Measurements from ENCODE around the gene PSG11. TPM values are rescaled to one million over a fixed set of nuclear protein-coding genes. Genes with fewer than 3 reads are reported as not detected.
"Not testable (repeated sequence)": the region's sequence is repeated elsewhere in the genome, so short reads cannot be mapped to it uniquely, and the experiment has no call there.

Gene PSG11
- polyA plus RNA-seq, 3 donors: not detected

DNA sequence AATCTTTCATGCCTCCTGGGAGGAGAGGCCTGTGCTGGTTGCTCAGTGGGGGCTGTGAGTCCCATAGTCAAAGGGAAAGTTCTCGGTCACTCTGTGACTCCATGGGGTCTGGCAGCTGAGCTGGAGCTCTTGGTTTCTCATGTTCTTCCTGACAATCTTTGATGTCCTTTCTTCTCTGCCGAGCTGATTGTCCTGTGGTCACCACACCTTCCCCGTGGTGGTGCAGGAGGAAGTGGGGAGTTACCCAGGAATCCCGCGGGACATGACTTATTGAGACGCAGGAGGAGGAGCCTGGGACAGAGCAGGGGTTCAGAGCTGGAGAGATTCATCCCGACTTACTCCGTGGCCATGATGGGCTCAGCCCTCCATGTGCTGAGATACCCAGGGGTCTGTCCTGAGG is 792 bp upstream of the PSG11 start:
- H3K79me2 ChIP-seq (ENCODE audit: insufficient read depth, low read length); H3K27me3 ChIP-seq (ENCODE audit: control insufficient read depth in 2 of 2, insufficient read depth in 2 of 2, low read length in 2 of 2); DNase-seq; H3K36me3 Mint-ChIP-seq; H3K4me3 Mint-ChIP-seq; intact Hi-C loops (cut with micrococcal nuclease); H3K9me3 ChIP-seq (replicated peaks in 1 of 2; ENCODE audit: control insufficient read depth in 1 of 2, insufficient read depth in 1 of 2, low read length in 2 of 2); H4K20me1 ChIP-seq (ENCODE audit: insufficient read depth, low read length); H3K27ac ChIP-seq (ENCODE audit: low read depth in 1 of 2, low read length in 2 of 2); H3K36me3 ChIP-seq (replicated peaks in 1 of 2; ENCODE audit: control insufficient read depth in 1 of 2, insufficient read depth in 2 of 2, low read length in 2 of 2); H3K9me3 Mint-ChIP-seq; H3K9ac ChIP-seq (ENCODE audit: insufficient read depth, low read length, poor library complexity, severe bottlenecking); H3K4me1 ChIP-seq (ENCODE audit: control insufficient read depth in 1 of 2, insufficient read depth in 2 of 2, low read length in 2 of 2); H3K27ac Mint-ChIP-seq; H3K27me3 Mint-ChIP-seq (ENCODE audit: low read depth in 3 of 3); H3K4me3 ChIP-seq (replicated peaks in 1 of 3; ENCODE audit: low read depth in 2 of 3, low read length in 3 of 3); H2AFZ ChIP-seq (ENCODE audit: insufficient read depth, low read depth, low read length, poor library complexity, severe bottlenecking); H3K4me1 Mint-ChIP-seq; H3K4me2 ChIP-seq (replicated peaks; ENCODE audit: extremely low read depth, low read length, poor library complexity, severe bottlenecking): not testable (repeated sequence)
- 88% methylated on average over 6 of the region's 8 CpGs for WGBS (ENCODE audit: insufficient coverage)

GRCh38 chr19:43022098-43022497 is 4.2 kb downstream of the PSG11 start:
- H3K36me3 ChIP-seq (replicated peaks in 1 of 2; ENCODE audit: control insufficient read depth in 1 of 2, insufficient read depth in 2 of 2, low read length in 2 of 2); H3K4me2 ChIP-seq (replicated peaks; ENCODE audit: extremely low read depth, low read length, poor library complexity, severe bottlenecking); H3K9me3 ChIP-seq (replicated peaks in 1 of 2; ENCODE audit: control insufficient read depth in 1 of 2, insufficient read depth in 1 of 2, low read length in 2 of 2); H4K20me1 ChIP-seq (ENCODE audit: insufficient read depth, low read length); H3K4me3 ChIP-seq (replicated peaks in 1 of 3; ENCODE audit: low read depth in 2 of 3, low read length in 3 of 3); H3K4me1 Mint-ChIP-seq; H3K9me3 Mint-ChIP-seq; H3K27me3 ChIP-seq (ENCODE audit: control insufficient read depth in 2 of 2, insufficient read depth in 2 of 2, low read length in 2 of 2); H3K27ac ChIP-seq (ENCODE audit: low read depth in 1 of 2, low read length in 2 of 2); H3K27ac Mint-ChIP-seq; intact Hi-C loops (cut with micrococcal nuclease); DNase-seq; H3K4me1 ChIP-seq (ENCODE audit: control insufficient read depth in 1 of 2, insufficient read depth in 2 of 2, low read length in 2 of 2); H3K4me3 Mint-ChIP-seq; H3K36me3 Mint-ChIP-seq; H3K79me2 ChIP-seq (ENCODE audit: insufficient read depth, low read length); H2AFZ ChIP-seq (ENCODE audit: insufficient read depth, low read depth, low read length, poor library complexity, severe bottlenecking); H3K9ac ChIP-seq (ENCODE audit: insufficient read depth, low read length, poor library complexity, severe bottlenecking): not testable (repeated sequence)
- H3K27me3 Mint-ChIP-seq (ENCODE audit: low read depth in 3 of 3): peaks cover 0 to 11% (median 2%) of the 10 kb centered on the region in 3 donors
- no CpG with 5 or more reads among the region's 4 CpGs for WGBS (ENCODE audit: insufficient coverage)

- H3K27ac Mint-ChIP-seq; H3K4me3 Mint-ChIP-seq; DNase-seq; H3K4me1 ChIP-seq (ENCODE audit: control insufficient read depth in 1 of 2, insufficient read depth in 2 of 2, low read length in 2 of 2); H3K27me3 ChIP-seq (ENCODE audit: control insufficient read depth in 2 of 2, insufficient read depth in 2 of 2, low read length in 2 of 2); H3K9ac ChIP-seq (ENCODE audit: insufficient read depth, low read length, poor library complexity, severe bottlenecking); H3K9me3 ChIP-seq (replicated peaks in 1 of 2; ENCODE audit: control insufficient read depth in 1 of 2, insufficient read depth in 1 of 2, low read length in 2 of 2); intact Hi-C loops (cut with micrococcal nuclease); H3K36me3 Mint-ChIP-seq; H3K4me2 ChIP-seq (replicated peaks; ENCODE audit: extremely low read depth, low read length, poor library complexity, severe bottlenecking); H3K4me3 ChIP-seq (replicated peaks in 1 of 3; ENCODE audit: low read depth in 2 of 3, low read length in 3 of 3); H4K20me1 ChIP-seq (ENCODE audit: insufficient read depth, low read length); H3K9me3 Mint-ChIP-seq; H3K36me3 ChIP-seq (replicated peaks in 1 of 2; ENCODE audit: control insufficient read depth in 1 of 2, insufficient read depth in 2 of 2, low read length in 2 of 2); H3K79me2 ChIP-seq (ENCODE audit: insufficient read depth, low read length); H3K4me1 Mint-ChIP-seq; H2AFZ ChIP-seq (ENCODE audit: insufficient read depth, low read depth, low read length, poor library complexity, severe bottlenecking); H3K27ac ChIP-seq (ENCODE audit: low read depth in 1 of 2, low read length in 2 of 2): not testable (repeated sequence)
- peaks cover 0 to 10% (median 2%) of the 10 kb centered on the region in 3 donors for H3K27me3 Mint-ChIP-seq (ENCODE audit: low read depth in 3 of 3)
- WGBS (ENCODE audit: insufficient coverage): 93% methylated on average over 4 of the region's 4 CpGs
Measured at GRCh38 chr19:43021629-43022028, 4.6 kb downstream of the PSG11 start.

- H2AFZ ChIP-seq (ENCODE audit: insufficient read depth, low read depth, low read length, poor library complexity, severe bottlenecking); H3K4me3 ChIP-seq (replicated peaks in 1 of 3; ENCODE audit: low read depth in 2 of 3, low read length in 3 of 3); H3K9ac ChIP-seq (ENCODE audit: insufficient read depth, low read length, poor library complexity, severe bottlenecking); H3K36me3 Mint-ChIP-seq; H3K4me1 Mint-ChIP-seq; H3K27ac Mint-ChIP-seq; H3K27me3 Mint-ChIP-seq (ENCODE audit: low read depth in 3 of 3); H3K79me2 ChIP-seq (ENCODE audit: insufficient read depth, low read length); H3K4me1 ChIP-seq (ENCODE audit: control insufficient read depth in 1 of 2, insufficient read depth in 2 of 2, low read length in 2 of 2); DNase-seq; H3K9me3 Mint-ChIP-seq; H3K27me3 ChIP-seq (ENCODE audit: control insufficient read depth in 2 of 2, insufficient read depth in 2 of 2, low read length in 2 of 2); H4K20me1 ChIP-seq (ENCODE audit: insufficient read depth, low read length); intact Hi-C loops (cut with micrococcal nuclease); H3K27ac ChIP-seq (ENCODE audit: low read depth in 1 of 2, low read length in 2 of 2); H3K9me3 ChIP-seq (replicated peaks in 1 of 2; ENCODE audit: control insufficient read depth in 1 of 2, insufficient read depth in 1 of 2, low read length in 2 of 2); H3K4me3 Mint-ChIP-seq; H3K4me2 ChIP-seq (replicated peaks; ENCODE audit: extremely low read depth, low read length, poor library complexity, severe bottlenecking); H3K36me3 ChIP-seq (replicated peaks in 1 of 2; ENCODE audit: control insufficient read depth in 1 of 2, insufficient read depth in 2 of 2, low read length in 2 of 2): not testable (repeated sequence)
Measured at GRCh38 chr19:43019588-43019987, 6.7 kb downstream of the PSG11 start.

Data from CD14-positive monocyte (primary cell).